Natural killer cell (primary cell): ENCODE measurements around the gene EQTN. TPM values are rescaled to one million over a fixed set of nuclear protein-coding genes. Genes with fewer than 3 reads are reported as not detected.

Experiments
- ATAC-seq, 3 donors: fragments of 150-1000 bp in 2 of 3; fragments of 200-7000 bp in 1 of 3; cut with Tn5 transposase; 1 replicate in 1 of 3; 2 replicates in 2 of 3; pipeline ENCODE4 v1.10.0; 2021; ENCODE audit warnings: mild to moderate bottlenecking in 2 of 3, moderate library complexity in 2 of 3
- DNase-seq, 2 donors: peaks; one replicate each; pipeline versions ENCODE4 v3.0.0 to v3.0.0-alpha.2; 2013 to 2021; ENCODE audit warnings: mixed read lengths in 1 of 2
- H3K27ac ChIP-seq: one replicate; pipeline ENCODE4 v1.5.1; 2013; ENCODE audit warnings: mild to moderate bottlenecking, low read length
- H3K27me3 ChIP-seq: one replicate; pipeline ENCODE4 v1.6.1; 2013; ENCODE audit warnings: low read length; ENCODE audit not compliant: control insufficient read depth, insufficient read depth
- H3K36me3 ChIP-seq: one replicate; pipeline ENCODE4 v1.6.1; 2013; ENCODE audit warnings: low read length; ENCODE audit not compliant: control insufficient read depth, insufficient read depth
- H3K4me1 ChIP-seq: one replicate; pipeline ENCODE4 v1.6.1; 2013; ENCODE audit warnings: low read length; ENCODE audit not compliant: control insufficient read depth, insufficient read depth
- H3K4me3 ChIP-seq: one replicate; pipeline ENCODE4 v1.5.1; 2013; ENCODE audit warnings: low read length
- H3K9me3 ChIP-seq: one replicate; pipeline ENCODE4 v1.6.1; 2013; ENCODE audit warnings: low read length; ENCODE audit not compliant: control insufficient read depth, insufficient read depth
- H3K27ac Mint-ChIP-seq, 2 donors: one replicate each; pipeline ENCODE4 v1.8.0; 2022; ENCODE audit warnings: mild to moderate bottlenecking in 2 of 2, mixed read lengths in 2 of 2, moderate library complexity in 1 of 2
- H3K27me3 Mint-ChIP-seq, 2 donors: one replicate each; pipeline ENCODE4 v1.8.0; 2022; ENCODE audit warnings: low read depth in 2 of 2, mixed read lengths in 2 of 2
- H3K36me3 Mint-ChIP-seq: one replicate; pipeline ENCODE4 v1.8.0; 2022; ENCODE audit warnings: mixed read lengths
- H3K4me1 Mint-ChIP-seq, 2 donors: one replicate each; pipeline ENCODE4 v1.8.0; 2022; ENCODE audit warnings: mixed read lengths in 2 of 2
- H3K4me3 Mint-ChIP-seq: one replicate; pipeline ENCODE4 v1.8.0; 2022; ENCODE audit warnings: mild to moderate bottlenecking, moderate library complexity, mixed read lengths
- H3K9me3 Mint-ChIP-seq, 2 donors: one replicate each; pipeline ENCODE4 v1.8.0; 2022; ENCODE audit warnings: mixed read lengths in 2 of 2
- CTCF ChIP-seq: fragments of 200-600 bp; IDR thresholded peaks from one replicate; pipeline ENCODE4 v1.8.0; 2022; ENCODE audit warnings: antibody characterized with exemption
- WGBS: methylation state at CpG from one replicate; pipeline ENCODE4 v1.1.7; 2013; ENCODE audit warnings: missing lambda C conversion rate; ENCODE audit not compliant: insufficient coverage; 5-methylcytosine and 5-hydroxymethylcytosine counted together
- intact Hi-C: fragments of 100-400 bp; cut with micrococcal nuclease; formaldehyde crosslinking; loops from one replicate; pipeline ENCODE4 v1.14.2; 2022
- total RNA-seq, 4 donors: library from RNA; stranded (reverse); fragments of 120-200 nt in 1 of 4; gene quantifications; one replicate each; pipeline versions ENCODE4 v1.2.3 to v1.2.4, GENCODE V29; 2013 to 2022

Gene EQTN
- total RNA-seq, 3 donors from 2014 or later (not counting 1 experiment from before 2014, with no cell fraction given), result not detected

GRCh38 chr9:27340961-27341511 is 44.1 kb upstream of the EQTN start:
- Histone ChIP-seq H3K4me1 (no peaks in the 10 kb centered on the region), H3K9me3 (no peaks in the 10 kb centered on the region), H3K27me3 (no peaks in the 10 kb centered on the region), H3K4me3 (no peak overlapping the region), H3K27ac (no peak overlapping the region), H3K36me3 (no peaks in the 10 kb centered on the region)
- TF ChIP-seq CTCF, result no peak
- Mint-ChIP-seq H3K4me1 (no peaks in the 10 kb centered on the region), H3K27me3 (no peaks in the 10 kb centered on the region), H3K9me3 (no peaks in the 10 kb centered on the region), H3K36me3 (no peaks in the 10 kb centered on the region), H3K27ac (no peak overlapping the region), H3K4me3 (no peak overlapping the region)
- intact Hi-C loops, result no loop called here
- no peak for ATAC-seq
- no peak for DNase-seq
- 83% methylated on average over 7 of the region's 7 CpGs for WGBS

GRCh38 chr9:27340285-27340674 is 43.3 kb upstream of the EQTN start:
- WGBS, result 63% methylated on average over 5 of the region's 5 CpGs
- H3K27me3 Mint-ChIP-seq, result no peaks in the 10 kb centered on the region

DNA sequence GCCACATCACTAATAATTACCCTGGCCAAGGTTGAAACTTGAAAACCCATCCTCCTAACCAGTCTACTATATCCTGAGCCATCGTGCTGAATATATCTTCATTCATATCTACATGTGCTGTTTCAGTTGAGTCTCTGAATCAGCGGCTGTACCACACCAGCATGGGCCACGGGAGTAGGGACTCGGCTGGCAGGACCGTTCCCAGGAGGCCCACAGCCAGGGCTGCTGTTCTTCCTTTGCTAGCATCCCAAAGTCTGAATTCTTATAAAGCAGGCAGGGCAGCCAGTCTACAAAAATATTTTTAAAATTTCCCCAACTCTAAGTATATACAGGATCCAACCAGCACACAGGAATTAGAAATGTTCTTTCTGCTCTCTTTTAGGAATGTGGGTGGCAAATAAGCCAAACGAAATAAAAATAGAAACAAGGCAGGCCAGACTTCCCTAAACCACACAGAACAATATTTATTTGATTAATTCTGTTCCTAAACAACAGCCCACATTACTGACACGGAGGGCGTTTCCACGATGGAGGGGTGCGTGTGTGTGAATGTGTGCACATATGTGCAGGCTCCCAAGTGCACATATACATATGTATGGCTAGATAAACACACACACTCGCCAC is 42.8 kb upstream of the EQTN start:
- Histone ChIP-seq H3K27me3 (no peaks in the 10 kb centered on the region), H3K36me3 (no peaks in the 10 kb centered on the region), H3K4me1 (no peaks in the 10 kb centered on the region), H3K27ac (no peak overlapping the region), H3K4me3 (no peak overlapping the region), H3K9me3 (no peaks in the 10 kb centered on the region)
- H3K4me3 Mint-ChIP-seq, result no peak overlapping the region
- no peak for TF ChIP-seq CTCF
- H3K27ac Mint-ChIP-seq, result no peak overlapping the region
- intact Hi-C loops, result no loop called here
- no peaks in the 10 kb centered on the region for H3K9me3 Mint-ChIP-seq
- DNase-seq (no peak), ATAC-seq (no peak)
- H3K27me3 Mint-ChIP-seq, result no peaks in the 10 kb centered on the region
- H3K4me1 Mint-ChIP-seq, result no peaks in the 10 kb centered on the region
- no peaks in the 10 kb centered on the region for H3K36me3 Mint-ChIP-seq
- 88% methylated on average over 6 of the region's 11 CpGs for WGBS

More at GRCh38 chr9:27340285-27340674, 43.3 kb upstream of the EQTN start:
- H3K4me1 Mint-ChIP-seq, result no peaks in the 10 kb centered on the region
- no peaks in the 10 kb centered on the region for H3K4me1 ChIP-seq
- no peaks in the 10 kb centered on the region for H3K36me3 ChIP-seq
- no peak for TF ChIP-seq CTCF
- no peaks in the 10 kb centered on the region for H3K27me3 ChIP-seq
- H3K27ac Mint-ChIP-seq, result no peak overlapping the region
- no peaks in the 10 kb centered on the region for H3K9me3 ChIP-seq
- ATAC-seq, result no peak
- no peaks in the 10 kb centered on the region for H3K36me3 Mint-ChIP-seq
- no peak overlapping the region for H3K4me3 ChIP-seq
- DNase-seq, result no peak
- no peak overlapping the region for H3K27ac ChIP-seq
- intact Hi-C loops, result no loop called here
- no peak overlapping the region for H3K4me3 Mint-ChIP-seq
- no peaks in the 10 kb centered on the region for H3K9me3 Mint-ChIP-seq

- TF ChIP-seq CTCF, result no peak
- WGBS, result 59% methylated on average over 9 of the region's 9 CpGs
- no peak overlapping the region for H3K27ac ChIP-seq
- H3K27me3 ChIP-seq, result no peaks in the 10 kb centered on the region
- Mint-ChIP-seq H3K27me3 (peaks cover 0 to 2% of the 10 kb centered on the region in 2 donors), H3K9me3 (no peaks in the 10 kb centered on the region), H3K27ac (no peak overlapping the region), H3K36me3 (no peaks in the 10 kb centered on the region), H3K4me1 (no peaks in the 10 kb centered on the region), H3K4me3 (no peak overlapping the region)
- H3K9me3 ChIP-seq, result no peaks in the 10 kb centered on the region
- ATAC-seq (no peak), DNase-seq (no peak)
- H3K4me3 ChIP-seq, result no peak overlapping the region
- H3K4me1 ChIP-seq, result no peaks in the 10 kb centered on the region
- intact Hi-C loops, result no loop called here
- no peaks in the 10 kb centered on the region for H3K36me3 ChIP-seq
These were observed 41.6 kb upstream of the EQTN start for GRCh38 chr9:27338527-27338903.
